Kidney epithelial cell (primary cell): ENCODE measurements around the gene SYNE4. TPM values are rescaled to one million over a fixed set of nuclear protein-coding genes. Genes with fewer than 3 reads are reported as not detected.
"Not testable (repeated sequence)": the region's sequence is repeated elsewhere in the genome, so short reads cannot be mapped to it uniquely, and the experiment has no call there.

Experiments
- DNase-seq: peaks from one replicate; pipeline ENCODE4 v3.0.0-alpha.2; 2010; ENCODE audit warnings: low read depth
- H3K27me3 ChIP-seq: 2 replicates; pipeline ENCODE4 v1.6.0; 2011; ENCODE audit warnings: low read length; ENCODE audit not compliant: control insufficient read depth, insufficient read depth
- H3K36me3 ChIP-seq: 2 replicates; pipeline ENCODE4 v1.5.1; 2011; ENCODE audit warnings: low read length; ENCODE audit not compliant: control insufficient read depth, insufficient read depth
- H3K4me3 ChIP-seq: 2 replicates; pipeline ENCODE4 v1.5.1; 2011; ENCODE audit warnings: low read depth, mild to moderate bottlenecking, control low read depth, low read length
- CTCF ChIP-seq: IDR thresholded peaks from 2 replicates; pipeline ENCODE4 v1.5.1; 2011; ENCODE audit warnings: mild to moderate bottlenecking, moderate library complexity, low read length, control low read depth, inconsistent platforms; ENCODE audit not compliant: insufficient read depth, poor library complexity, severe bottlenecking
- total RNA-seq: library from RNA; depleted of rRNA; stranded (reverse); fragments of >200 nt; gene quantifications from 2 replicates; pipeline ENCODE4 v1.2.3, GENCODE V29; 2015

The SYNE4 gene
- total RNA-seq, 1 donor from 2014 or later: 11.5 TPM

- DNase-seq: no peak
Observed at GRCh38 chr19:36049080-36049698, 40.6 kb upstream of the SYNE4 start.

GRCh38 chr19:36047835-36048234 lies 39.2 kb upstream of the SYNE4 start:
- DNase-seq: no peak
- no peak for TF ChIP-seq CTCF
- Histone ChIP-seq H3K27me3 (no peaks in the 10 kb centered on the region), H3K36me3 (no peaks in the 10 kb centered on the region), H3K4me3 (no peak overlapping the region)

More at GRCh38 chr19:36049080-36049698, 40.6 kb upstream of the SYNE4 start:
- H3K4me3 ChIP-seq: no peak overlapping the region
- TF ChIP-seq CTCF: no peak
- no peaks in the 10 kb centered on the region for H3K36me3 ChIP-seq
- H3K27me3 ChIP-seq: no peaks in the 10 kb centered on the region

- no peak for TF ChIP-seq CTCF
Observed at GRCh38 chr19:36046443-36047050, 37.9 kb upstream of the SYNE4 start.

GRCh38 chr19:36043952-36044351 lies 35.3 kb upstream of the SYNE4 start:
- no peak for TF ChIP-seq CTCF
- no peak for DNase-seq
- Histone ChIP-seq H3K4me3 (no peak overlapping the region), H3K27me3 (no peaks in the 10 kb centered on the region), H3K36me3 (no peaks in the 10 kb centered on the region)

More at GRCh38 chr19:36046443-36047050, 37.9 kb upstream of the SYNE4 start:
- no peaks in the 10 kb centered on the region for H3K27me3 ChIP-seq
- H3K4me3 ChIP-seq: no peak overlapping the region
- no peaks in the 10 kb centered on the region for H3K36me3 ChIP-seq
- no peak for DNase-seq

GRCh38 chr19:36041831-36042230 lies 33.2 kb upstream of the SYNE4 start:
- no peak for TF ChIP-seq CTCF
- DNase-seq: peak; percentile 69

GRCh38 chr19:36041092-36041491 lies 32.5 kb upstream of the SYNE4 start:
- H3K4me3 ChIP-seq, H3K36me3 ChIP-seq, H3K27me3 ChIP-seq, DNase-seq: not testable (repeated sequence)

More at GRCh38 chr19:36041831-36042230, 33.2 kb upstream of the SYNE4 start:
- Histone ChIP-seq H3K27me3 (no peaks in the 10 kb centered on the region), H3K4me3 (no peak overlapping the region), H3K36me3 (no peaks in the 10 kb centered on the region)
